Naive thymus-derived CD4-positive, alpha-beta T cell (primary cell): Measurements from ENCODE around the gene ZNF467. TPM values are rescaled to one million over a fixed set of nuclear protein-coding genes. Genes with fewer than 3 reads are reported as not detected.

Source experiments
- ATAC-seq: fragments of 150-1000 bp; cut with Tn5 transposase; 2 replicates; pipeline ENCODE4 v1.10.0; 2021; ENCODE audit warnings: mild to moderate bottlenecking, moderate library complexity
- CTCF ChIA-PET: fragments of 350-600 bp; sonication (Branson Sonifier 250); formaldehyde crosslinking; loops from one replicate; lab custom pipeline; 2021; ENCODE audit warnings: antibody characterized with exemption; lab: Charles Lee
- POLR2A ChIA-PET: fragments of 350-600 bp; sonication (Branson Sonifier 250); formaldehyde crosslinking; loops from one replicate; lab custom pipeline; 2021; ENCODE audit warnings: antibody characterized with exemption, inconsistent platforms; lab: Charles Lee
- DNase-seq, 9 donors: peaks; one replicate each; pipeline versions ENCODE4 v3.0.0 to v3.0.0-alpha.2; 2020 to 2022; ENCODE audit warnings: mixed read lengths in 1 of 9
- H3K27ac ChIP-seq: one replicate; pipeline ENCODE4 v1.7.0; 2013; ENCODE audit warnings: mild to moderate bottlenecking, low read depth, low read length, moderate library complexity
- H3K27me3 ChIP-seq, 2 donors: one replicate each; pipeline ENCODE4 v1.7.0; 2013; ENCODE audit warnings: low read length in 2 of 2, mild to moderate bottlenecking in 2 of 2, moderate library complexity in 2 of 2; ENCODE audit not compliant: control insufficient read depth in 2 of 2, insufficient read depth in 2 of 2
- H3K36me3 ChIP-seq, 3 experiments: 1 replicate in 2 of 3; 2 replicates in 1 of 3; pipeline ENCODE4 v1.7.0; 2013; ENCODE audit warnings: low read length in 3 of 3, mild to moderate bottlenecking in 3 of 3, moderate library complexity in 1 of 3; ENCODE audit not compliant: insufficient read depth in 3 of 3, control insufficient read depth in 2 of 3
- H3K4me1 ChIP-seq, 2 donors: one replicate each; pipeline ENCODE4 v1.7.0; 2013; ENCODE audit warnings: low read length in 2 of 2, mild to moderate bottlenecking in 2 of 2, moderate library complexity in 1 of 2; ENCODE audit not compliant: control insufficient read depth in 2 of 2, insufficient read depth in 2 of 2
- H3K4me3 ChIP-seq: 2 replicates; pipeline ENCODE4 v1.7.0; 2013; ENCODE audit warnings: mild to moderate bottlenecking, low read length
- H3K9me3 ChIP-seq, 3 experiments: 1 replicate in 2 of 3; 2 replicates in 1 of 3; pipeline ENCODE4 v1.7.0; 2013; ENCODE audit warnings: low read length in 3 of 3; ENCODE audit not compliant: control insufficient read depth in 2 of 3
- H3K27ac Mint-ChIP-seq, 9 donors: one replicate each; pipeline ENCODE4 v1.8.0; 2020 to 2022; ENCODE audit warnings: mixed read lengths in 9 of 9, mild to moderate bottlenecking in 8 of 9, moderate library complexity in 5 of 9, inconsistent platforms in 2 of 9
- H3K27me3 Mint-ChIP-seq, 5 donors: one replicate each; pipeline ENCODE4 v1.8.0; 2021 to 2022; ENCODE audit warnings: mixed read lengths in 5 of 5, mild to moderate bottlenecking in 1 of 5
- H3K36me3 Mint-ChIP-seq, 5 donors: one replicate each; pipeline ENCODE4 v1.8.0; 2020 to 2022; ENCODE audit warnings: mixed read lengths in 5 of 5, mild to moderate bottlenecking in 3 of 5, inconsistent platforms in 1 of 5
- H3K4me1 Mint-ChIP-seq, 7 donors: one replicate each; pipeline ENCODE4 v1.8.0; 2020 to 2022; ENCODE audit warnings: mixed read lengths in 7 of 7, mild to moderate bottlenecking in 3 of 7, inconsistent platforms in 1 of 7
- H3K4me3 Mint-ChIP-seq, 10 donors: one replicate each; pipeline ENCODE4 v1.8.0; 2020 to 2022; ENCODE audit warnings: mild to moderate bottlenecking in 10 of 10, mixed read lengths in 10 of 10, moderate library complexity in 6 of 10, inconsistent platforms in 2 of 10
- H3K9me3 Mint-ChIP-seq, 11 donors: one replicate each; pipeline ENCODE4 v1.8.0; 2020 to 2022; ENCODE audit warnings: mixed read lengths in 11 of 11, mild to moderate bottlenecking in 4 of 11, inconsistent platforms in 1 of 11, moderate library complexity in 1 of 11
- intact Hi-C, 2 donors: fragments of 100-400 bp; cut with micrococcal nuclease; formaldehyde crosslinking; loops; one replicate each; pipeline ENCODE4 v1.15.1; 2023
- polyA plus RNA-seq, 2 donors: library from polyadenylated mRNA; unstranded; fragments of 300-500 nt; fragmentation: Illumina TruSeq; gene quantifications; one replicate each; pipeline ENCODE4 v1.2.3, GENCODE V29; 2021
- total RNA-seq, 6 experiments: library from RNA in 5 of 6; stranded (reverse) in 5 of 6; gene quantifications; 1 replicate in 5 of 6; 2 replicates in 1 of 6; pipeline ENCODE4 v1.2.3 and lab custom pipeline; 2021 to 2026

The ZNF467 gene
- total and polyA plus RNA-seq, 7 experiments from 2014 or later: 0.17 to 33.1 (median 6.8) TPM

- no peak for ATAC-seq
- peak overlapping the region; percentile 72 for H3K27ac ChIP-seq
Measured at GRCh38 chr7:149715476-149715875, 57.9 kb downstream of the ZNF467 start.

GRCh38 chr7:149714910-149715471 is 58.4 kb downstream of the ZNF467 start:
- ChIA-PET CTCF (no interaction called here), POLR2A (interaction anchor here (0.5 to 0.6 kb wide), 3 partner anchors 71 to 768 kb away, joined by 3 to 5 read pairs (median 3); no protein-coding TSS in a partner anchor)
- Histone ChIP-seq H3K4me3 (peak overlapping the region; percentile 75), H3K27me3 (no peaks in the 10 kb centered on the region), H3K4me1 (peaks cover 10 to 13% of the 10 kb centered on the region in 2 donors), H3K27ac (peak overlapping the region; percentile 72), H3K9me3 (peaks cover 0 to 16% (median 0%) of the 10 kb centered on the region in 3 experiments), H3K36me3 (peaks cover 0 to 13% (median 0%) of the 10 kb centered on the region in 3 experiments)
- H3K27ac Mint-ChIP-seq: peak overlapping the region; percentile 69 to 94 (median 87)
- H3K4me1 Mint-ChIP-seq: peaks cover 12 to 26% (median 19%) of the 10 kb centered on the region in 7 donors
- intact Hi-C loops: loop anchor here (1.0 to 10.0 kb wide), 14 partner anchors 28 to 1640 kb away; partner anchors contain the start of genes ZNF862 (in 2 of the 2), ABCB8 (in 1 of the 2), AGAP3 (in 1 of the 2) and ATP6V0E2 (in 1 of the 2)
- H3K36me3 Mint-ChIP-seq: peaks cover 0 to 10% (median 4%) of the 10 kb centered on the region in 5 donors
- H3K27me3 Mint-ChIP-seq: no peaks in the 10 kb centered on the region
- peak overlapping the region; percentile 69 to 90 (median 88) for H3K4me3 Mint-ChIP-seq
- H3K9me3 Mint-ChIP-seq: peaks cover 0 to 21% (median 15%) of the 10 kb centered on the region in 11 donors
- ATAC-seq (peak; percentile 33), DNase-seq (peak in 5 of 9 donors; percentile 35 to 56 (median 42))

More at GRCh38 chr7:149715476-149715875, 57.9 kb downstream of the ZNF467 start:
- Histone ChIP-seq H3K4me3 (peak overlapping the region; percentile 75), H3K9me3 (peaks cover 0 to 12% (median 0%) of the 10 kb centered on the region in 3 experiments), H3K36me3 (peaks cover 0 to 18% (median 0%) of the 10 kb centered on the region in 3 experiments), H3K4me1 (peaks cover 10 to 13% of the 10 kb centered on the region in 2 donors), H3K27me3 (no peaks in the 10 kb centered on the region)
- Mint-ChIP-seq H3K4me3 (peak overlapping the region; percentile 69 to 90 (median 88)), H3K36me3 (peaks cover 0 to 10% (median 4%) of the 10 kb centered on the region in 5 donors), H3K27me3 (no peaks in the 10 kb centered on the region), H3K27ac (peak overlapping the region; percentile 69 to 94 (median 87)), H3K4me1 (peaks cover 12 to 26% (median 19%) of the 10 kb centered on the region in 7 donors), H3K9me3 (peaks cover 0 to 20% (median 13%) of the 10 kb centered on the region in 11 donors)
- intact Hi-C loops: loop anchor here (1.0 to 10.0 kb wide), 9 partner anchors 27 to 1639 kb away; partner anchors contain the start of genes ABCB8 (in 1 of the 2), AGAP3 (in 1 of the 2), FASTK (in 1 of the 2) and PDIA4 (in 1 of the 2)
- DNase-seq: peak in 1 of 9 donors; percentile 21
- POLR2A ChIA-PET: interaction anchor here (0.6 kb wide), 1 partner anchor 71 kb away, joined by 3 read pairs; no protein-coding TSS in a partner anchor
- CTCF ChIA-PET: no interaction called here

Other genes starting within 250 kb of the ZNF467 start
- gene ZNF862, start 64.8 kb upstream of the ZNF467 start, total RNA-seq: 100 to 1,000 TPM in 2 of 5 experiments, 10 to 100 TPM in 3; 36.9 to 112 (median 41.8) TPM
- gene ZNF862, start 64.8 kb upstream of the ZNF467 start, polyA plus RNA-seq: 10 to 100 TPM in 1 of 2 donors, 1 to 10 TPM in 1; 9.1 to 11.7 TPM
- gene ATP6V0E2, start 100.4 kb upstream of the ZNF467 start, total RNA-seq: 10 to 100 TPM; 32.7 to 84.0 (median 55.4) TPM
- 100 to 1,000 TPM; 199 to 240 TPM for gene ATP6V0E2, start 100.4 kb upstream of the ZNF467 start, polyA plus RNA-seq